GM19035 (cell line): ENCODE data around the gene CCNG2.
A peak's percentile ranks its signal among the peaks of the same experiment; 100 is the strongest.

Source experiments
- ATAC-seq: cut with Tn5 transposase; IDR thresholded peaks from one replicate; pipeline ENCODE4 v1.9.1; 2021; ENCODE audit not compliant: unreplicated experiment

The CCNG2 gene

GRCh38 chr4:77146186-77147078 is 10.6 kb upstream of the CCNG2 start:
- no peak for ATAC-seq

- ATAC-seq = no peak
Measured at GRCh38 chr4:77147079-77147782, 9.8 kb upstream of the CCNG2 start.

GRCh38 chr4:77148078-77148477 is 8.9 kb upstream of the CCNG2 start:
- no peak for ATAC-seq

GRCh38 chr4:77149789-77150188 is 7.2 kb upstream of the CCNG2 start:
- no peak for ATAC-seq

DNA sequence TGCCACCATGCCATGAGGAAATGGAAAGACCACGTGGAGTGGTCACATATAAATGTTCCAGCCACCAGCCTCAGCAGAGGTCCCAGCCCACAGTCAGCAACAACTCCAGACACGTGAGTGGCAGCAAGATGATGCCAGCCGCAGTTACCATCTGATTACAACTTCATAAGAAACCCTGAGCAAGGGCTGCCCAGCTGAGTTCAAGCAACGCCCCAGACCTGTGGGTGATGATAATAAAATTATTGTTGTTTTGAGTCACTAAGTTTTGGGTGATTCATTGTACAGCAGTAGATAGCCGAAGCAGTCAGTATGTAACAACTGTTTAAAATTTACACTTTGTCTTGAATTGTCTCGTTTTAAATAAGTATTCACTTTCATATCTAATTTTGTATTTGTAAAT is 5.8 kb upstream of the CCNG2 start:
- ATAC-seq = no peak

DNA sequence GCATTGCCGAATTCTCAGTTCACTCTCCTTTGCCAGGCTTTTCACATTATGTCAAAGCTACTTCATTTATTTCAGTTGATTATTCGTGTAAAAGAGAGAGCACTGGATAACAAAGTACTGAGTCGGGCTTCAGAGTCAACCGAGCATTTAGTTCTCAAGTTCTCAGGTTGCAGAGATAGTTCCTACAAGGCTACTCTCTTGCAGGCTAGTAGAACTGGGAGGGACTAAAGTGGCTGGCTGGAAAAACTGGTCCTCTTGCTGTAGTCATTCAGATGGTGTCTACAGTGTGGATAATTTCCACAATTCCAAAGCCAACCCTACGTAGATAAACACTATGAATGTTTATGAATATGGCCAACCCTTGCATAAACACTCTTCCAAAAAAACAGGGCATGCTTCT is 4.6 kb upstream of the CCNG2 start:
- no peak for ATAC-seq

DNA sequence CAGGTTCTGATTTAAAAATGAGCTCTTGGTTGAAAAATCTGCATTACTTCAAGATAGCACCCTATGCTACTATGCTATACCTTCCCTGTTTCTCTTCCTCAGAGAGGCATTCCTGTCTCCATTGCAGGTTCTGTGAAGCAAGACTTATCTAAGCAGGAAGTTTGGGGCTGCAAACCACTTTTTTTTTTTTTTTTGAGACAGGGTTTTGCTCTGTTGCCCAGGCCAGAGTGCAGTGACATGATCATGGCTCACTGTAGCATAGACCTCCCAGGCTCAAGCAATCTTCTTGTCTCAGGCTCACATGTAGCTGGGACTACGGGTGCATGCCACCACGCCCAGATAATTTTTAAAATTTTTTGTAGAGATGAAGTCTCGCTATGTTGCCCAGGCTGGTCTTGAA is 4.0 kb upstream of the CCNG2 start:
- no peak for ATAC-seq

GRCh38 chr4:77154065-77154464 is 2.9 kb upstream of the CCNG2 start:
- ATAC-seq = no peak

- no peak for ATAC-seq
Measured at GRCh38 chr4:77154761-77155499, 2.1 kb upstream of the CCNG2 start.

GRCh38 chr4:77155631-77156452 is 1.2 kb upstream of the CCNG2 start:
- no peak for ATAC-seq

- peak; percentile 83 for ATAC-seq
Measured at GRCh38 chr4:77156533-77156911, 485 bp upstream of the CCNG2 start.

DNA sequence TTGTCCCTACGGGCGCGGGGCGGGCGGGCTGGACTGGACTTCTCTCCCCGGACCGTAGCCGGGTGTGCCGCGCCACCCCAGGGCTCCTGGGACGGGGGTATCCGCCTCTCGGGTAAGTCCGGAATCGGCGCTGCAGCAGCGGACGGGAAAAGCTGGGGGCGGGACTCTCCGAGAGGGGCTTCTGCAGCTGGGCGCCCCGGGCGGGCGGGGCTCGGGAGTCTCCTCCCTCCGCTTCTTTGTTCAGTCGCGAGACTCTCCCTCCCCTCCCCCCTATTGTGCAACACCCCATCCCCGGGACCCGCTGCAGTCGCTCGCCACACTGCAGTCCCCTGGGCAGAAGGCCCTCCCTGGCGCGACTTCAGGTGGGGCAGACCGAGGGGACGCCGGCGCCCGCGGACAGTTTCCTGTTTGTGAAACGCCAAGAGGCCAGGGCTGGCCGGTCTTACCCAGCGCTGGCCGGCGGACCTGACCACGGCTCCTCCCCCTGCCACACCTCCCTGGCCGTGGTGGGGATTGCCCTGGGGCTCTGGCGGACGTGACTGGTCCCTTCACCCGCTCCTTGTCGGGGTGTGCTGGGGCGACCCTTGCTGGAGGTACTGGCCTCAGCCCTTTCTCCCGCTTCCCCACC is 966 bp downstream of the CCNG2 start:
- ATAC-seq = peak; percentile 54

GRCh38 chr4:77158487-77158861 is 1.5 kb downstream of the CCNG2 start:
- no peak for ATAC-seq

GRCh38 chr4:77159806-77160205 is 2.8 kb downstream of the CCNG2 start:
- ATAC-seq = no peak

DNA sequence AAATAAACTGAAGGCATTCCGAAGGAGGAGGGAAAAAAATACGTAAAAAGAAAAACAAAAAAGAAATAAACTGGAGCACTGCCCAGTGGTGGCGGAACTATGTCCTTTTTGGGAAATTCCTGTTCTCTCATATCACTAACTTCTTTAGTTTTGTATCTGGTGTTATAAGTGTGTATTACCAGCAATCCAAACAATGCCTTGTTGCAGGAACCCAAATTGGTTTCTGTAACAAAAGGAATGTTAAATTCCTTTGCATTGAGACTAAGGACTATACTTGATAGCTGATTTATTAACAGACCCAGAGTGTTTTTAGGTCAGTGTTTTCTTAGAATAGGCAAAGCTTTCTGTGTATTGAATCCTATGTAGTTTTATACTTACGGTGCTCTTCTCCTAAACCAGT is 6.6 kb downstream of the CCNG2 start:
- no peak for ATAC-seq

GRCh38 chr4:77167173-77167572 is 10.2 kb downstream of the CCNG2 start:
- no peak for ATAC-seq

DNA sequence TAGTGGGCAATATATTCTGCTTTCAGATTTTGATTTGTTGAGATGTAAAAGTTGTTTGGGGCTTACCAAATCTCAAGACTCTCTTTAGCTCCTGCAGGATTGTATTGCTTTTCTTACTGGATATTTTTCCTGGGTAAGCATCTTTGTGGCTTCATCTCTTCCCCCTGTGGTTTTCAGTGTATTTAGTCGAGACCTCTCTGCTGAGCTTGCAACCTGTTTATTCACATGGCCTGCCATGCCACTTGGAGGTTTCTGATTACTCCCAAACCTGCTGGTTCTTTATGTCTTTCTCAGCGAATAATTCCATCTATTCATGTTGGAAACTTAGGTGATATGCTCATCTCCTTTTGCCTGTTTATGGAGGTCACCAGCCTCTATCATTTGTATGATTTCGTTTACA is 10.9 kb downstream of the CCNG2 start:
- no peak for ATAC-seq

DNA sequence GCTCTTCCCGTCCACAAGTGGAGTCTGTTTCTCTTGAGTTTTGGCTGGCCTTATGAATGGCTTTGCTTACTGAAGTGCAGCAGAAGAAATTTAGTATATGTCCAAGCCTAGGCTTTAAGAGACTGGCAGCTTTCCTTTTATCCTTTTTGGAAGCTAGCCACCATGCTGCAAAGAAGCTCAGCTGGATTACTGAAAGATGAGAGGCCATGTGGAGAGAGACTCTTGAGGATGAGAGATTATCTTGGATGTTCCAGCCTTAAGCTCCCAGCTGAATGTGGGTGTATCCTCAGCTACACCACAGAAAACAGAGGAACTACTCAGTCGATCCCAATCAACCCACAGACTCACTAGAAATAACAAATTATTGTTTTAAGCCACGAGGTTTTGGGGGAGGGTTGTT is 12.5 kb downstream of the CCNG2 start:
- ATAC-seq = no peak

DNA sequence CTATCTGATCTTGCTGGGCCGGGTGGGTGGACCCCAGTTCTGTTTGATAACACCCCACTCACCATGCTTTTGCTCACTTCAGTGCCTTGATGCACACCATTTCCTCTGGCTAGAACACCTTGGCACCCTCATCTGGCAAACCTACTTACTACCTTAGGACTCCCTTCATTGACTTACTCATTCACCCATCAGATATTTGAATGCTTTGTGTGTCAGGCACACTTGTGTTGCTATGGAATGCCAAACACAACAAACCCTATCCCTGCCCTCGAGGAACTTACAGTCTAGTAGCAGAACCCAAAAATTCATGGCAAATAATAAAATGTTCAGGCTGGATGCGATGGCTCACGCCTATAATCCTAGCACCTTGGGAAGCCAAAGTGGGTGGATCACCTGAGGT is 13.9 kb downstream of the CCNG2 start:
- no peak for ATAC-seq

DNA sequence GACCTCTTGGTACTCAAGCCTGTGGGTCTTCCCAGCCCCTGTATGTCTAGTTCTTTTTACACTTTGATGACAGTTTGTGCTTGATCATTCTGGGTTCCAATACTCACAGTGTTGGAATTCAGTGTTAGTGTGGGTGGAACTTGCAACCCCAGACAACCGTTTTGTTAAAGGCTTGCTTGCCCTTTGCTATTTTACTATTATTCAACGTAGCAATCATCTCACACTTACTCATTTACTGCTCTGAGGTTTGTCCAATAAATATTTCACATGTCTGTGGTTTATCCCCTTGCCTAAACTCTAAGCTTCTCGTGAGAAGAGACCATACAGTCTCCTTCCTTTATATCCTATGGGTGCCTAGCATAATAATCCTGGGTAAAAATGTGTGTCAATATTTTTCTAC is 15.3 kb downstream of the CCNG2 start:
- no peak for ATAC-seq

GRCh38 chr4:77174426-77174825 is 17.4 kb downstream of the CCNG2 start:
- ATAC-seq = no peak
